GF-D8 (cell line): ENCODE results near the gene BPIFA3.

Experiments
- DNase-seq: peaks from one replicate; lab custom pipeline; 2025; lab: John Stamatoyannopoulos, UW

The BPIFA3 gene

DNA sequence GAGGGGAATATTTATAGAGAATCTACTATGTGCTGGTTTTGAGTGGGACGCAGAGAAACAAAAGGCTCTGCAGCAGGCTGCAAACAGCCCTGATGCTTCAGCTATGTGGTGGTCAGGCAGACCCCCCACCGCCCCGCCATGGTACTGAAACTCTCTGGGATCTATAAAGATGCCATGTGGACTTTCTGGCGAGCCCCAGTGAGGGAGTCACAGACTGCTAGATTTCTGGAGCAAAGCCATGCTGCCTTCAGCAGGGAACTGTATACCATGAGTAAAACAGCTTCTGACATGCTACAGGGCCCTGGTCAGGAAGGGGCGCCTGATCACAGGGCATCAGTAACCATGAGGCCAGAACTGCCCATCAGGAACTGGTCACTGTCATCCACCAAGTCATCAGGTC is 46.6 kb downstream of the BPIFA3 start:
- no peak for DNase-seq

DNA sequence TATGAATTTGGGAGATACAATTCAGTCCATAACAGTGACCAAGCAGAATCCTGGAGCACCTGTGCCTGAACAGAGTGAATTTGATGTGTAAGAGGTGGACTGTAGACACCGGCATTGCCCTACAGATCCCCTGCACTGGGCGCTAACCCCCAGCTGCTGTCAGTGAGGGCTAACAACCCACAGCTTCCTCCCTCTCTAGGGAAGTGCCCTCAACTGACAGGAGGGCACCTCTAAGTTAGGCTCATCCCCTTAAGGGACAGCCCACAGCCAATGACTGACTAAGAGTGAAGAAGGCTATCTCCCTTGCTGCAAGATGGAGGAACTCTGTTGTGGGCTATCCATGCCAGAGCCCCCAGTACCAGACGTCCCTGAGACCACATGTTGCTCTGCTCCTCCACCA is 50.5 kb downstream of the BPIFA3 start:
- DNase-seq, result no peak

DNA sequence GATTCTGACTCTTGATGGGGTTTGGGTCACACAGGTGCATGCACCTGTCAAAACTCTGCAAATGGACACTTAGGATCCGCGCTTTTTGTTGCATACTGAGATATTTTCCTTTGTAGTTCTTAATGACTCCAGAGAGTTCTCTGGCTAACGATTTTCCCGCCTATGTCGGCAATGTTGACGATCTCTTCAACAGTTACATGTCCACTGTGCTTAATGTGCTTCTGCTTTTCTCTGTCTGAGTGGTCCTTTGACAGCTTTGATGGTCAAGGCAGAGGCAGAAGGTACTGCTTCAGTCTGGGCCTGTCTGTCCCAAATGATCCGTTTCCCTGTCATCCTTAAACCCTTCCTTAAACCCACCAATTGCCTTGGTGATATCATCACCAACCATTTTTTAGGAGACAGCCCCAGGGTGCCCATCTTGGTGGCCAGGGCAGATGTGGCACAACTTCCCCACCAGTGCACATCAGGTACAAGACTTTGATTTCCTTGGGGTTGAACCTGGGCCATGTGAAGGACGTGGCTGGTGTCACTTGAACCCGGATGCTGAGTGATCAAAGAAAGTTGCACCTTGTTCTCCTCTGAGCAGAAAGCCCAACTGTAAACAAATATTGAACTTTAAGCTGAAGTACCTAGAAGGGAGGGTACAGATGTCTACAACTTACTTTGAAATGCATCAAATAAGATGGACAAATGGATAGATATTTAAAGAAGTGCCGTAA is 55.2 kb downstream of the BPIFA3 start:
- DNase-seq, result no peak

DNA sequence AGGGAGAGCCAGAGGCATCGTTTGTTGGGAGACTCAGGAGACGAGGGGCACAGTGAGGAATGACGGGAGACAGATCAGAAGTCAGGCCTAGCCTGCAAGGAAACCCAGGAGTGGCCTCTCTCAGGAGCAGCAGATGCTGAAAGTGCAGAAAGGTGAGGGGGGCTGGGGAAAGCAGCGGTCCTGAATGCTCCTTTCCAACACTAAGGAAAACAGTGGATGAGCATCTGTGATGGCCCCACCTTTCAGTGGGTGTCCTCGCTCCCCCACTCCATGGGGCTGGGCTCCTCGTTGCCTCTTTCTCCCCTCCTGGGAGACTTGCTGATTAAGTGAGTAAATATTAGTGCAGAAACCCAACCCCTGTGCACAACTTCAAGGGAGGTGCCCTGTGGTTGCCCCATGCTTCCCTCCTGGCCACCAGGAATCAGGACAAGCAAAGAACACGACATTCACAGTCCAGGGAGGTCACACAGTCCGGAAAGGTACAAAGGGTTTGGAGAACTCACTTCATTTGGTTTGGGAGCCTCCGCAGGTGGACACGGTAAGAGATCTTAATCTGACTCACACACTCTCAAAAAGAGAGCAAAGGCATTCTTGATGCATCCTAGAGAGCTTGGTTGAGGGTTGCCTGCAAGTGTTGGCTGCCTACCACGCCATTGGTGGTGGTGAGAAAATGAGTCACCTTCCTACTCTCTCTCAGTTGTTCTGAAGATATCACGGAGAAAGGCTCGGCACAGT is 56.1 kb downstream of the BPIFA3 start:
- DNase-seq, result no peak

DNA sequence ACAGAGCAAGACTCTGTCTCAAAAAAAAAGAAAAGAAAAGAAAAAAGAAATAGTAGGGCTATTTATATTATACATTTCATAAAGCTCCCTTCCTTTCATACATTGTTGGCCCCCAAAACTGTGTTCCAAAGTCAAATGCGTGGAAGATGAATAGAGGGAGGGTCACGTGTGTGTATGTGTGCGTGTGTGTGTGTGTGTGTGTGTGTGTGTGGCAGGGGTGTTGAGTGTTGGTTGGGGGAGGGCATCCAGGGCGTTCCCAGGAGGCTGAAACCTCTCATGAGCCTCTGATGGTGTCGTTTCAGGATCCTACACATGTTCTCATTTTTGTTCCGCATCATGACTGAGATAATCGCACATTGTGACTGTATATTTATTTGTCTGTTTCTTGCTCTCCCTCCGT is 58.1 kb downstream of the BPIFA3 start:
- DNase-seq, result no peak

DNA sequence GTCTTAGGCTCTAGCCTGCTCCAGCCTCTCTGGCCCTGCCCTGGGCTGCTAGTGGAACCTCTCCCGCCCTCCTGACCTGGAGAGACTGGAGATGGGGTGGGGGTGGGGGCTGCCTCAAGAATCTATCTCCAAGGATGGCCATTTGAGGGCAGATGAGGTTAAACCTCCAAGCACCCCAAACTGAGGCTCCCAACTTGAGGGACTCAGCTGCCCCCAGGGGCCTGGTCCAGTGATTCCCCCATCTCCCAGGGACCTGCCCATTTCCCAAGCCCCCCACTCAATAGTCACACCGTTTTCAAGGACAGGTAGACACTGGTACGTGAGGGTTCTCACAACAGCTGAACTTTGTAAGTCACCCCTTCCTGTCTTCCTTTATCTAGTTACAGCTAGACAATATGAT is 58.7 kb downstream of the BPIFA3 start:
- no peak for DNase-seq

DNA sequence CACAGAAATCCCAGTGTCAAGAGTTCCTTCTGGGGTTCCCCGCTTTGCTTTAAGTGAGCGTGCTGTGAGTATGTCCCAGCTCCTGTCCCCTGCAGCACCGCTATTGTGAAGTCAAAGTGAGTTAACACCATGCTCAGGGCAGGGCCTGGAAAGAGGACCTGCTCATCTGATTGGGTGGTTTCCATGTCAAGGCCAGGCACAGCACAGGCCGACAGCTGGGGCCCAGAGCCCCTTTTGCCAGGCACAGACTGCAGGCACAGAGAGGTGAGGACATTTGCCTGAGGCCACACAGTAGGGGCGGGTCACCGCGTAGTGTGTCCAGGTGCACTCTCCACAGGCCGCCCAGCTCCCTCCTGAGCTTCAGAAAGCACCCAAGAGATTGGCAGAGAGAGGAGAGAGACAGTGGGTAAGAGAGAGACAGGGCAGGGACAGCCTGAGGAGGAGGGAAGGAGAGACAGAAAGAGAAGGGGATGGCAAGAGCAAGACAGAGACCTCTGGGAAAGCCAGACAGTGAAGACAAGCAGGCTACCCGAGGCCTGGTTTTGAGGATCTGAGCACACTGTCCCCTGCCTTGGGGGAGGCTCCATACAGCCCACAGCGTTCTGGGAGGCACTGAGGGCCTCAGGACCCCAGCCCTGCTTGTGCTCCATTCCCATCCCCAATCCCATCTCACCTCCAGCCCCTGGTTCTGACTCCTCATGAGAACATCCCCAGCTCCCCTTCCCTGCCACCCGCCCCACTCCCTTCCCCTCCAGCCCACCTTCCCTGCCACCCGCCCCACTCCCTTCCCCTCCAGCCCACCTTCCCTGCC is 59.4 kb downstream of the BPIFA3 start:
- no peak for DNase-seq
